HG03039 (cell line): ENCODE results near the gene CYP21A2.
"Not testable (repeated sequence)": the region's sequence is repeated elsewhere in the genome, so short reads cannot be mapped to it uniquely, and the experiment has no call there.

Experiments used
- ATAC-seq: cut with Tn5 transposase; IDR thresholded peaks from one replicate; pipeline ENCODE4 v1.9.1; 2021; ENCODE audit warnings: mild to moderate bottlenecking, moderate library complexity; ENCODE audit not compliant: unreplicated experiment

The CYP21A2 gene

GRCh38 chr6:32037598-32038524 is at the start of gene CYP21A2:
TSS of gene CYP21A2 (plus strand) at chr6:32038415. CDS start at chr6:32038423, 8 bp downstream.
- not testable (repeated sequence) for ATAC-seq

DNA sequence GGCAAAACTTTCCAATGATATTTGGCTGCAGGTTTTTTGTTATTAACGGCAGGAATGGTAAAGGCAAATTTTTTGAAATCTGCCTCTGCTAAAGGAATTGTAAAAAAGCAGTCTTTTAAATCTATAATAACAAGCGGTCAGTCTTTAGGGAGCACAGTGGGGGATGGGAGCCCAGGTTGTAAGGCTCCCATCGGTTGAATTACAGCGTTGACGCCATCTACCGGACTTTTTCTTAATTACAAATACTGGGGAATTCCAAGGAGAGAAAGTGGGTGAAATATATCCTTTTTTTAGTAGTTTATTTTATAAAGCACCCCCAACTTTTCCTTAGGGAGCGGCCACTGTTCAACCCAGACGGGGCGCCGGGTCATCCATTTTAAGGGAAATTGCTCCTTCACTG is 48.9 kb upstream of the CYP21A2 start:
- not testable (repeated sequence) for ATAC-seq

DNA sequence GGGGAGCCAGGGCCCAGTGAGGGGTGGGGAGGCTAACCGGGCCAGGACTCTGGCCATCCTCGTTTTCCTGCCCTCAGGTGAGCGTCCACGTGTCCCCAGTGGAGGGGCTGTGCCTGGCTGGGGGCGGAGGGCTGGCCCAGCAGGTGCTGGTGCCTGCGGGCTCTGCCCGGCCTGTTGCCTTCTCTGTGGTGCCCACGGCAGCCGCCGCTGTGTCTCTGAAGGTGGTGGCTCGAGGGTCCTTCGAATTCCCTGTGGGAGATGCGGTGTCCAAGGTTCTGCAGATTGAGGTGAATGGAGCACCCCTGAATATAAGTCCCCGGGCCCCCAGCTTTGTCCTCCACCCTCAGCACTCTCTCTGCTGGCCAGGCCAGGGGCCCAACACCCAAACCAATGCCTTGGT is 43.8 kb upstream of the CYP21A2 start:
- not testable (repeated sequence) for ATAC-seq

GRCh38 chr6:31996385-31996784 is 41.8 kb upstream of the CYP21A2 start:
- ATAC-seq, result not testable (repeated sequence)

DNA sequence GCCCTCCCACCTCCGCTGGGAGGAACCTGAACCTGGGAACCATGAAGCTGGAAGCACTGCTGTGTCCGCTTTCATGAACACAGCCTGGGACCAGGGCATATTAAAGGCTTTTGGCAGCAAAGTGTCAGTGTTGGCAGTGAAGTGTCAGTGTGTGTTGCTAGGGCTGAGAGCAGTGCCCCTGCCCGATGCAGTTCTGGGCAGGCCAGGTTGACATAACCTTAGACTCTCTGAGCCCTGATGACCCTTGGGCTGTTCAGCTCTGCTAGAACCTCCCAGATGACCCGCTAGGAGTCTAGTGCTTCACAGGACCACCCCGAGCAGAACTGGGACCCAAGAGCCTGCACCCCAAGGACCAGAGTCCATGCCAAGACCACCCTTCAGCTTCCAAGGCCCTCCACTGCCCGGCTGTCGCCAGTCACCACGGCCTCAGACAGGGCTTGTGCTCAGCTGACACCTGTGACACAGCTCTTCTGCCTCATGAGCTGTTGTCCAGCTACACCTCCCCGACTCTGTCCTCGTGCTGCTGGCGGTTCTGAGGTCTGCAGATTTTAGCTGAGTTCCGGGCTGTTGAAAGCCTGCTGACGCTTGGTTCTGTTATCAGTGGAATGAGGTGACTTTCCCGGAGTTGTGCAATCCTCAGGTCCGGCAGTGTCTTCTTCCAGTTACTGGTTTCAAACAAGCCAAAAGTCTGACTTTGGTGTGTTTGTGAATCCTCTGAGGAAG is 35.5 kb upstream of the CYP21A2 start:
- ATAC-seq, result not testable (repeated sequence)

GRCh38 chr6:32003301-32003700 is 34.9 kb upstream of the CYP21A2 start:
- not testable (repeated sequence) for ATAC-seq

DNA sequence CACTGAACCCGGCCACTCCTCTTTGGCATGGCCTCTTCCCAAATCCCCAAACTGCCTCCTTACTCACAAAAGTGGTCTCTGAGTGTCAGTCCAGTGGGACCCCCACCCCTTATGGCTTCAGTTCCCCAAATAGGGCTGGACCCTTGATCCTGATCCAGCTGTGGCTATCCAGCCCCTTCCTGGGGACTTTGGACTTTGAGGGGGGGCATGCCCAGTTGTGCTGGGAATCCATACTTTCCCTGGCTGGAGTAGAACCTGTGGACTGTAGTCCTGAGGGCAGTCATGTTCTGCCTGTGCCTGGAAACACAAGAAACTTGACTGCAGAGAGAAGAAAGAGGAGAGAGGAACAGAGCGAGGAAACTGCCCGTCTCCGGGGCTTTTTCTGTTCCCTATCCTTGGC is 33.8 kb upstream of the CYP21A2 start:
- not testable (repeated sequence) for ATAC-seq

GRCh38 chr6:32004864-32005537 is 33.2 kb upstream of the CYP21A2 start:
- not testable (repeated sequence) for ATAC-seq

- not testable (repeated sequence) for ATAC-seq
Observed at GRCh38 chr6:32005538-32005880, 32.7 kb upstream of the CYP21A2 start.

- not testable (repeated sequence) for ATAC-seq
Observed at GRCh38 chr6:32005991-32006529, 32.2 kb upstream of the CYP21A2 start.

DNA sequence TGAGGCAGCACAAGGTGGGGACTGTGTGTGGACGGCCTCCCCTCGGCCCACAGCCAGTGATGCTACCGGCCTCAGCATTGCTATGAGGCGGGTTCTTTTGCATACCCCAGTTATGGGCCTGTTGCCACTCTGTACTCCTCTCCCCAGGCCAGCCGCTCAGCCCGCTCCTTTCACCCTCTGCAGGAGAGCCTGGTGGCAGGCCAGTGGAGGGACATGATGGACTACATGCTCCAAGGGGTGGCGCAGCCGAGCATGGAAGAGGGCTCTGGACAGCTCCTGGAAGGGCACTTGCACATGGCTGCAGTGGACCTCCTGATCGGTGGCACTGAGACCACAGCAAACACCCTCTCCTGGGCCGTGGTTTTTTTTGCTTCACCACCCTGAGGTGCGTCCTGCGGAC is 31.1 kb upstream of the CYP21A2 start:
- ATAC-seq, result not testable (repeated sequence)

GRCh38 chr6:32008037-32008436 is 30.2 kb upstream of the CYP21A2 start:
- ATAC-seq, result not testable (repeated sequence)

DNA sequence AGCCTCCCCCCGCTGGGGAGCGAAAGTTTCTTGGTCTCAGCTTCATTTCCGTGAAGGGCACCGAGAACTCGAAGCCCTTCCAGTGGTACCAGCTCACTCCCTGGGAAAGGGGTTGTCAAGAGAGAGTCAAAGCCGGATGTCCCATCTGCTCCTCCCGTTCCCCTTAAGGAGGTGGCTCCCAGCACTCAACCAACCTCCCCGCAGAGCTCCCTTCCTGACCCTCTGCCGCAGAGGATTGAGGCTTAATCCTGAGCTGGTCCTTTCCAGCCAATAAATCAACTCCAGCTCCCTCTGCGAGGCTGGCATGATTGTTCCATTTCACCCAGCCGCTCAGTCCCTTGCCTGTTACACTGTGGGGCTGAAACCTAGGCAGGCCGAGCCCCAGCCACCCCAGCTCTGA is 29.6 kb upstream of the CYP21A2 start:
- ATAC-seq, result not testable (repeated sequence)

DNA sequence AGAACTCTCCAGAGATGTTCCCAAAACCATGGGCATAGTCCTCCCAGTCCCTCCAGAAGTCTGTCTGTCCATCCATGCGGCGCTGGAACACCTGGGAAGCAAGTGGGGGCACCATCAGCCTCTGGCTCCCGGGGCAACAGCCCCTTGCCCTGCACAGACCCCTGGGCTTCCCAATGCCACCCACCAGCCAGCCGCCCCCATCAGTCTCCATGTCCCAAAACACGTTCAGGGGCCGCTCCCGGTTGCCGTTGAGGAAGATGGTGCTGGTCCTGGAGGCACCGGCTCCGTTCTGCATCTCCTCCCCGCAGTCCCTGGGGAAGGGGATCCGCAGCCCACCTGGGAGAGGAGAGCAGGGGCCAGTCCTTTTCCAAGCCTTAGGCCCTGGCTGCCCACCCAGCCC is 28.7 kb upstream of the CYP21A2 start:
- ATAC-seq, result not testable (repeated sequence)

- ATAC-seq, result not testable (repeated sequence)
Observed at GRCh38 chr6:32010856-32011530, 27.2 kb upstream of the CYP21A2 start.

DNA sequence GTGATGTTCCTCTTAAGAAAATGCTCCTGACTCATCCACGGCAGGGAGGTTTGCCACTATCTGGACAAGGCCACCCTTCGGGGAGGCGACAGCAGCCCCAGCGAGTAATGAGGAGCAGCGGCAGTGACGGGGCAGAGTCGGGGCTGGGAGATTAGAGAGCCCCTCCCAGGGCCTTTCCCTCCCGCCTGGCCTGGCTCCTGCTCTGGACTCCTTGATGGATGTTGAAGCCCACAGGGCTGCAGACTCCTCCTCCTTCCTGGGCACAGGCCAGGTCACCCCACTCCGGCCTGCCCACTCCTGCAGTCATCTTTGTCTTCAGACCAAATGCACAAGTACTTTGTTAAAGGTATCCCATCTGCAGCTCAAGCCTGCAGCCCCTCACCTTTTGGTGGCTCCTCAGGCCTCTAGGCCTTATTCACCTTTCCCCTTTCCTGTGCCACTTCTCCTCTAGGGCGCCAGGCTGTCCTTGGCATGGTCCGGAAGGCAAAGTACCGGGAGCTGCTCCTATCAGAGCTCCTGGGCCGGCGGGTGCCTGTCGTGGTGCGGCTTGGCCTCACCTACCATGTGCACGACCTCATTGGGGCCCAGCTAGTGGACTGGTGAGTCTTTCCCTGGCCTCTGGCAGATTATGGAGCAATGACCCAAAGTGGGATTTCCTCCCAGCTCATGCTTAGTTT is 25.1 kb upstream of the CYP21A2 start:
- not testable (repeated sequence) for ATAC-seq

DNA sequence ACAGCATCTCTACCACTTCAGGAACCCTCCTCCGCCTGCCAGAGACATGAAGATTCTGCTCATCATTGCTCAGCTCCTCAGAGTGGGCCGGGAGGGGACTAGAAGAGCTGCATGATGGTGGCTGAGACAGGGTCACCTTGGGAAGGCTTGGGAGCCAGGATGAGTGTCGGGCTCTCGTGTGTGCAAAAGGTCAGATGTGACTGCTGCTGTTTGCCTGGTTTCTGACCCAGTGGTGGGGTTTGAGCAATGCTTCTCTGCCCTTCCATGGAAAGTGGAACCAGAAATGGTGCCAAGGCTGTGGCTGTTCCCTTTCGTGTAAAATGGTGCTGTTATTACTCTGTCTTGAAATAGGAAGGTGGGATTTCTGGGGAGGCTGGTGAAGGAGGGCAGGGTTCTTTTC is 24.5 kb upstream of the CYP21A2 start:
- not testable (repeated sequence) for ATAC-seq

DNA sequence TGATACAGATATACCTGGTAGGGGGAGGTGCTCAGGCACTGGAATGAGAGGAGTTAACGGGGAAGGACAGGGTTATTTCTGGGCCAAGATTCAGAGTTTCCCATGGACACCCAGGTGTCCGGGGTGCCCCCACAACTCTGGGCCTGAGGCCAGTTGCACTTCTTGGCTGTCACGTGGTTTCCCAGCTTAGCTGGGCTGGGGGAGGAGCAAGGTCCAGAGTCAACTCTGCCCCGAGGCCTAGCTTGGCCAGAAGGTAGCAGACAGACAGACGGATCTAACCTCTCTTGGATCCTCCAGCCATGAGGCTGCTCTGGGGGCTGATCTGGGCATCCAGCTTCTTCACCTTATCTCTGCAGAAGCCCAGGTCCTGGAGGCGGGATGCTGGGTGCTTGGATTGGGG is 23.7 kb upstream of the CYP21A2 start, which contains the start of gene C4B:
TSS of gene C4B (plus strand) at position 249 of the 400 bp plus-strand sequence. CDS start at position 300, 51 bp downstream.
- not testable (repeated sequence) for ATAC-seq

GRCh38 chr6:32022100-32022499 is 16.1 kb upstream of the CYP21A2 start:
- ATAC-seq, result not testable (repeated sequence)

DNA sequence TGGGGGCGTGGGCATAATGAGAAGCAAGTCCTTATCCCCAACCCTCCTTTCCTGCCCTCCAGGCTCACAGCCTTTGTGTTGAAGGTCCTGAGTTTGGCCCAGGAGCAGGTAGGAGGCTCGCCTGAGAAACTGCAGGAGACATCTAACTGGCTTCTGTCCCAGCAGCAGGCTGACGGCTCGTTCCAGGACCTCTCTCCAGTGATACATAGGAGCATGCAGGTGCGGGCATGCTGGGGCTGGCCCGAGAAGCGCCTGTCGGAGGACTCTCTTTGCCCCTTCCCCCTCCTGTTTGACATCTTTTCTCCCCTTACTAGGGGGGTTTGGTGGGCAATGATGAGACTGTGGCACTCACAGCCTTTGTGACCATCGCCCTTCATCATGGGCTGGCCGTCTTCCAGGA is 9.6 kb upstream of the CYP21A2 start:
- not testable (repeated sequence) for ATAC-seq
